HG03159 (cell line): Measurements from ENCODE around the gene PLAC8L1.

Source experiments
- ATAC-seq: cut with Tn5 transposase; IDR thresholded peaks from one replicate; pipeline ENCODE4 v1.9.1; 2021; ENCODE audit warnings: mild to moderate bottlenecking, moderate library complexity; ENCODE audit not compliant: unreplicated experiment

PLAC8L1 gene

DNA sequence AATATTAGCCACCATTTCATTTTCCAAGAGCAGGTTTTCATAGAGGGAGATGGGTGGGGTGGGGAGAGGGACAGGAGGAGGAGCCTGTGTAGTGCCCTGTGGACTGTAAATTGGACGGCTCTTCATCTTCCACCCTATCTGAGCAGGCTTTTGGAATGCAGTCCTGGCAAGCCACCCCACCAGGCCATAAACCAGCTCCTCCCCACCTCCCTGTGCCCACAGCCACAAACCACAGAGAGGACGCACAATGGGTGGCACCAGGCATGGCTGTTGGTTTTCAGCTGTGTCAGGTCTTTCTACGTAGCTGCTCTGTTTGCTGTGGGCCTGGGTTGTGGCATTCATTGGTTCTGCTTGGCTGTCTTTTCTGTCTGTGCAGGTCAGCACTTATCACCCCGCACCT, 58.0 kb downstream of the PLAC8L1 start:
- no peak for ATAC-seq

DNA sequence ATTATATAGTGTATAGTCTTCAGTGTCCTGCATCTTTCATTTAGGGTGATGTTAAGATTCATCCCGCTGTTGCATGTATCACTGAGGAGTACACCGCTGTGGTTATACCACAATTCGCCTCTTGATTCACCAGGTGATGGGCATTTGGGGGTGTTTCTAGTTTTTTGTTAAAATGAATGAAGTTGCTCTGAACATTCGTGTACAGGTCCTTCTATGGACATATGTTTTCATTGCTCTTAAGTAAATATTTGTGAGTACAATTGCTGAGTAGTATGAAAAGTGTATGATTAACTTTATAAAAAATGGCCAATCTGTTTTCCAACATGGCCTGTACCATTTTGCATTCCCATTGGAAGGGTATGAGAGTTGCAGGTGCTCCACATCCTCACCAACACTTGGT, 61.7 kb downstream of the PLAC8L1 start:
- no peak for ATAC-seq

DNA sequence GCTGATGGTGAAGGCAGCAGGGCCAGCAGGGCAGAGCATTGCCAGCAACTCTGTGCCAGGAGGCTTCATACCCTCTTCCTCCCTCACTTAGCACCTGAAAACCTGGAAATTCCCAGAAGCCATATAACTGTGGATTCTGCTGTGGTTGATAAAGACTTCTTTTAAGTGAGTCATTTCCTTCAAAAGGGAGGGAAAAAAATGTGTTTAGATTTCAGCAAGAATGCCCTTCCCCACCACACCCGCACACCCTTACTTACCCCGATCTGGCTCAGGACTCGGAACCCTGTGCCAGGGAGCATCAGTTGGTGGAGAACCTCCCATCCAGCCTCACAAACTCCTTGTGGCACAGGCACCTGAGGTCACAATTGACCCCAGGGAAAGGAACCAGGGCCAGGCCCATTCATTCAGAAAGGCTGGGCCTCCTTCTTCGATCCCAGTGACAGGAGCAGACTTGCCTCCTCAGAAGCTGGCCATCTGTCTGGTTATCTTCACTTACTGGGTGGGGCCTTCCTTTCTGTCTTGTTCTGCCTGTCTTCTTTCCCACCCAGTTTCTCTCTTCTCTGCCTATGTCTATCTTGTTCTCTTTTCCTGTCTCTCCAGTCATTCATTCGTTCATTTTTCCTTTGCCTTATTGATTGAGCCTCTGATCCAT, 62.6 kb downstream of the PLAC8L1 start:
- no peak for ATAC-seq

DNA sequence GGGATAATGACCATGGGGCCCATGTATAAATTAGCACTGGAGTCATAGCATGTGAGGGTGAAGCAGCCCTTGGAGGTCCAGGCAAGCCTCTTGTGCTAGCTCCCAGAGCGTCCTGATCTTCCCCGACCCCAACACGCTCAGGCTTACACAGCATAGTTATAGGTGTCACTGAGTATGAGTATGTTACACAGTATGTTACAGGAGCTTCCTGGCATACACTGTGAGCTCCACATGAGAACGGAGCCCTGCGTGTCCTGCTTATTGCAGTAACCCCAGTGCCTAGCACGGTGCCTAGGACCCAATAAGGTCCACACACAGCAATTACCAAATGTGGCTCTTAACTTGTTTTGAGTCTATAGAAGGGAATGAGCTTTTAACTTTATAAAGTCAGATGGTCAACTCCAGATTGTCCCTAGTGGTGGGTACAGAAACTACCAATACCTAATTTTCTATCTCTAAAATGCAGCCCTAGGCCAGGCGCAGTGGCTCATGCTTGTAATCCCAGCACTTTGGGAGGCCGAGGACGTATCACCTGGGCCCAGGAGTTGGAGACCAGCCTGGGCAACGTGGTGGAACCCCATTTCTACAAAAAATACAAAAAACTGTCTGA, 64.1 kb downstream of the PLAC8L1 start:
- ATAC-seq, result peak; percentile 91

DNA sequence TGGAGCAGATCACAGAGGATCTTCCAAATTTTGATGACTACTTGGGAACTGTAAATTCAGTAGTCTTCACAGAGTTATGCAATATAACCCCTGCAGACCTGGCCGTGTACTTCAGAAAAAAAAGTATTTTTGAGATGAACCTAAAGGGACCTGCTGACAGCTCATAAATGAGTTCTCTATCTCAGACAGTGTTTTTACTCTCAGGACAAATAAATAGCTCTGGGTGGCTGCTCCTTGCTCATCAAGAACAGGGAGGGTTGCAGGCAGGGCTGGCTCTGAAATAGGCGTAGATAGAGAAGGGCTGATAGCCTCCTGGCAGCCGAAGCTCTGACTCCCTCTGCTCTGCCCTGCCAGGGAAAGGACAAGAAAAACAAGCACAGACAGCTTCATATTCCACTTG, 64.8 kb downstream of the PLAC8L1 start:
- no peak for ATAC-seq

DNA sequence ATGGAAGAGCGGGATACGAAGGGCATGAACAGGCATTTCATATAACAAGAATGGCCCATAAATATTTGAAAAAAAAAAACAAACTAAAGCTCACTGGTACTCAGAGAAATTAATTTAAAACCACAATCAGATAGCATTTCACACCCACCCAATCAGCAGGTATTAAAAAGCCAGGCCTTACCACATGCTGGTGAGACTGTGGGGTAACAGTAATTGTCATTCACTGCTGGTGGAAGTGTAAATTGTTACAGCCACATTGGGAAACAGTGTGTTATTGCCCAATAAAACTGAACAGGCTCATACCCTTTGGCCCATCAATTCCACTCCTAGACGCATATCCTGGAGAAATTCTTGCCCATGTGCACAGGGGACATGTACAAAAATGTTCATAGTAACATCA, 66.0 kb downstream of the PLAC8L1 start:
- ATAC-seq, result no peak

DNA sequence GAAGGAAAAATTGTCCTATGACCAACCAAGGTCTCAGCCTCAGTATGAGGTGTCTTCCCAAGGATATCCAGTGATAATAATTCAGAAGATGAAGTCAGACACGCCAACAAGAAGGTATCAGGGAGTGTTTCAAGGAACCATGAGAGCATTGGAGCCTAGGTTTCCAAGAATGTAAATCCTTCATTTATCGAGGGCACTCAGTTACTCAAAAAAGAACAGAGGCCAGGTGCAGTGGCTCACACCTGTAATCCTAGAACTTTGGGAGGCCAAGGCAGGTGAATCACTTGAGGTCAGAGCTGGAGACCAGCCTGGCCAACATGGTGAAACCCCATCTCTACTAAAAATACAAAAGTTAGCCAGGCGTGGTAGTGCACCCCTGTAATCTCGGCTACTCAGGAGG, 70.8 kb downstream of the PLAC8L1 start:
- ATAC-seq, result no peak
